Memory B cell (primary cell): ENCODE results near the gene RNF17.

Experiments used
- ATAC-seq: fragments of 150-1000 bp; cut with Tn5 transposase; 2 replicates; pipeline ENCODE4 v1.10.0; 2021; ENCODE audit warnings: low read depth, mild to moderate bottlenecking, moderate library complexity
- DNase-seq, 2 donors: peaks; one replicate each; pipeline ENCODE4 v3.0.0; 2022; ENCODE audit warnings: low spot score in 2 of 2
- H3K27ac Mint-ChIP-seq: one replicate; pipeline ENCODE4 v1.8.0; 2022; ENCODE audit warnings: mild to moderate bottlenecking, moderate library complexity, mixed read lengths
- H3K27me3 Mint-ChIP-seq: one replicate; pipeline ENCODE4 v1.8.0; 2022; ENCODE audit warnings: mixed read lengths
- H3K36me3 Mint-ChIP-seq: one replicate; pipeline ENCODE4 v1.8.0; 2022; ENCODE audit warnings: mild to moderate bottlenecking, mixed read lengths
- H3K4me1 Mint-ChIP-seq: one replicate; pipeline ENCODE4 v1.8.0; 2022; ENCODE audit warnings: mixed read lengths
- H3K4me3 Mint-ChIP-seq: one replicate; pipeline ENCODE4 v1.8.0; 2022; ENCODE audit warnings: mild to moderate bottlenecking, moderate library complexity, mixed read lengths
- H3K9me3 Mint-ChIP-seq: one replicate; pipeline ENCODE4 v1.8.0; 2022; ENCODE audit warnings: mixed read lengths

The RNF17 gene

GRCh38 chr13:24888291-24888931 lies 124.4 kb downstream of the RNF17 start:
- Mint-ChIP-seq H3K4me1 (peaks cover 15% of the 10 kb centered on the region), H3K4me3 (no peak overlapping the region)

GRCh38 chr13:24890256-24890655 lies 126.3 kb downstream of the RNF17 start:
- Mint-ChIP-seq H3K27me3 (no peaks in the 10 kb centered on the region), H3K4me3 (no peak overlapping the region), H3K27ac (no peak overlapping the region), H3K36me3 (peaks cover 46% of the 10 kb centered on the region), H3K4me1 (peaks cover 15% of the 10 kb centered on the region), H3K9me3 (no peaks in the 10 kb centered on the region)
- DNase-seq (no peak), ATAC-seq (no peak)

More at GRCh38 chr13:24888291-24888931, 124.4 kb downstream of the RNF17 start:
- H3K27me3 Mint-ChIP-seq = no peaks in the 10 kb centered on the region
- peaks cover 42% of the 10 kb centered on the region for H3K36me3 Mint-ChIP-seq
- DNase-seq (no peak), ATAC-seq (peak; percentile 32)
- H3K9me3 Mint-ChIP-seq = no peaks in the 10 kb centered on the region
- H3K27ac Mint-ChIP-seq = no peak overlapping the region

GRCh38 chr13:24891476-24892108 lies 127.6 kb downstream of the RNF17 start:
- ATAC-seq (no peak), DNase-seq (no peak)
- H3K27me3 Mint-ChIP-seq = no peaks in the 10 kb centered on the region
- peaks cover 15% of the 10 kb centered on the region for H3K4me1 Mint-ChIP-seq
- peak overlapping the region; percentile 32 for H3K27ac Mint-ChIP-seq
- H3K36me3 Mint-ChIP-seq = peaks cover 45% of the 10 kb centered on the region
- no peak overlapping the region for H3K4me3 Mint-ChIP-seq
- H3K9me3 Mint-ChIP-seq = no peaks in the 10 kb centered on the region

GRCh38 chr13:24892829-24893228 lies 128.9 kb downstream of the RNF17 start:
- Mint-ChIP-seq H3K9me3 (no peaks in the 10 kb centered on the region), H3K4me3 (no peak overlapping the region), H3K27ac (no peak overlapping the region), H3K4me1 (peaks cover 15% of the 10 kb centered on the region), H3K27me3 (no peaks in the 10 kb centered on the region), H3K36me3 (peaks cover 45% of the 10 kb centered on the region)
- DNase-seq (no peak), ATAC-seq (no peak)

GRCh38 chr13:24893863-24894262 lies 129.9 kb downstream of the RNF17 start:
- Mint-ChIP-seq H3K4me3 (no peak overlapping the region), H3K27me3 (no peaks in the 10 kb centered on the region), H3K27ac (no peak overlapping the region), H3K36me3 (peaks cover 43% of the 10 kb centered on the region), H3K9me3 (no peaks in the 10 kb centered on the region), H3K4me1 (peaks cover 11% of the 10 kb centered on the region)
- DNase-seq = no peak
- no peak for ATAC-seq

GRCh38 chr13:24894277-24894971 lies 130.5 kb downstream of the RNF17 start:
- no peak overlapping the region for H3K27ac Mint-ChIP-seq
- H3K4me3 Mint-ChIP-seq = no peak overlapping the region
- H3K27me3 Mint-ChIP-seq = no peaks in the 10 kb centered on the region
- no peaks in the 10 kb centered on the region for H3K9me3 Mint-ChIP-seq
- H3K36me3 Mint-ChIP-seq = peaks cover 45% of the 10 kb centered on the region
- H3K4me1 Mint-ChIP-seq = peaks cover 11% of the 10 kb centered on the region
- DNase-seq = no peak
- no peak for ATAC-seq

- H3K9me3 Mint-ChIP-seq = no peaks in the 10 kb centered on the region
These were observed 131.0 kb downstream of the RNF17 start for GRCh38 chr13:24894972-24895300.

GRCh38 chr13:24896061-24896460 lies 132.1 kb downstream of the RNF17 start:
- Mint-ChIP-seq H3K36me3 (peaks cover 44% of the 10 kb centered on the region), H3K27ac (no peak overlapping the region), H3K4me1 (peaks cover 14% of the 10 kb centered on the region), H3K4me3 (no peak overlapping the region), H3K9me3 (no peaks in the 10 kb centered on the region), H3K27me3 (no peaks in the 10 kb centered on the region)
- no peak for DNase-seq
- no peak for ATAC-seq

More at GRCh38 chr13:24894972-24895300, 131.0 kb downstream of the RNF17 start:
- H3K4me1 Mint-ChIP-seq = peaks cover 13% of the 10 kb centered on the region
- ATAC-seq (no peak), DNase-seq (no peak)
- H3K36me3 Mint-ChIP-seq = peaks cover 44% of the 10 kb centered on the region
- H3K27me3 Mint-ChIP-seq = no peaks in the 10 kb centered on the region
- no peak overlapping the region for H3K4me3 Mint-ChIP-seq
- H3K27ac Mint-ChIP-seq = no peak overlapping the region

GRCh38 chr13:24897293-24897692 lies 133.3 kb downstream of the RNF17 start:
- ATAC-seq = no peak
- Mint-ChIP-seq H3K4me1 (peaks cover 8% of the 10 kb centered on the region), H3K4me3 (no peak overlapping the region), H3K27me3 (no peaks in the 10 kb centered on the region), H3K27ac (no peak overlapping the region), H3K36me3 (peaks cover 34% of the 10 kb centered on the region), H3K9me3 (no peaks in the 10 kb centered on the region)
- DNase-seq = no peak

GRCh38 chr13:24899601-24900000 lies 135.6 kb downstream of the RNF17 start:
- peaks cover 15% of the 10 kb centered on the region for H3K36me3 Mint-ChIP-seq
- DNase-seq (no peak), ATAC-seq (no peak)
- H3K4me1 Mint-ChIP-seq = peaks cover 8% of the 10 kb centered on the region
- H3K9me3 Mint-ChIP-seq = no peaks in the 10 kb centered on the region
- no peak overlapping the region for H3K4me3 Mint-ChIP-seq
- no peaks in the 10 kb centered on the region for H3K27me3 Mint-ChIP-seq
- H3K27ac Mint-ChIP-seq = no peak overlapping the region

GRCh38 chr13:24900507-24900906 lies 136.5 kb downstream of the RNF17 start:
- H3K4me1 Mint-ChIP-seq = peaks cover 8% of the 10 kb centered on the region
- H3K4me3 Mint-ChIP-seq = no peak overlapping the region
- H3K36me3 Mint-ChIP-seq = peaks cover 20% of the 10 kb centered on the region
- no peaks in the 10 kb centered on the region for H3K9me3 Mint-ChIP-seq
- no peaks in the 10 kb centered on the region for H3K27me3 Mint-ChIP-seq
- ATAC-seq (peak; percentile 95), DNase-seq (peak in 1 of 2 donors; percentile 19)
- H3K27ac Mint-ChIP-seq = peak overlapping the region; percentile 37

GRCh38 chr13:24905242-24905641 lies 141.3 kb downstream of the RNF17 start:
- DNase-seq (no peak), ATAC-seq (no peak)
- Mint-ChIP-seq H3K4me3 (no peak overlapping the region), H3K27ac (no peak overlapping the region), H3K36me3 (peaks cover 31% of the 10 kb centered on the region), H3K27me3 (no peaks in the 10 kb centered on the region), H3K4me1 (peaks cover 5% of the 10 kb centered on the region), H3K9me3 (no peaks in the 10 kb centered on the region)

GRCh38 chr13:24906268-24906667 lies 142.3 kb downstream of the RNF17 start:
- ATAC-seq (no peak), DNase-seq (no peak)
- Mint-ChIP-seq H3K9me3 (no peaks in the 10 kb centered on the region), H3K4me3 (no peak overlapping the region), H3K4me1 (no peaks in the 10 kb centered on the region), H3K27ac (no peak overlapping the region), H3K27me3 (no peaks in the 10 kb centered on the region), H3K36me3 (peaks cover 29% of the 10 kb centered on the region)

GRCh38 chr13:24910502-24911132 lies 146.6 kb downstream of the RNF17 start:
- peaks cover 5% of the 10 kb centered on the region for H3K4me1 Mint-ChIP-seq
- H3K27me3 Mint-ChIP-seq = no peaks in the 10 kb centered on the region
- ATAC-seq = no peak
- no peak for DNase-seq
- peaks cover 22% of the 10 kb centered on the region for H3K36me3 Mint-ChIP-seq
- H3K27ac Mint-ChIP-seq = no peak overlapping the region
- H3K9me3 Mint-ChIP-seq = no peaks in the 10 kb centered on the region
- no peak overlapping the region for H3K4me3 Mint-ChIP-seq
